Kidney epithelial cell (primary cell): ENCODE data around the gene YBX2. TPM values are rescaled to one million over a fixed set of nuclear protein-coding genes. Genes with fewer than 3 reads are reported as not detected.
"Not testable (repeated sequence)": the region's sequence is repeated elsewhere in the genome, so short reads cannot be mapped to it uniquely, and the experiment has no call there.

ENCODE experiments used
- DNase-seq: peaks from one replicate; pipeline ENCODE4 v3.0.0-alpha.2; 2010; ENCODE audit warnings: low read depth
- H3K27me3 ChIP-seq: 2 replicates; pipeline ENCODE4 v1.6.0; 2011; ENCODE audit warnings: low read length; ENCODE audit not compliant: control insufficient read depth, insufficient read depth
- H3K36me3 ChIP-seq: 2 replicates; pipeline ENCODE4 v1.5.1; 2011; ENCODE audit warnings: low read length; ENCODE audit not compliant: control insufficient read depth, insufficient read depth
- H3K4me3 ChIP-seq: 2 replicates; pipeline ENCODE4 v1.5.1; 2011; ENCODE audit warnings: low read depth, mild to moderate bottlenecking, control low read depth, low read length
- CTCF ChIP-seq: IDR thresholded peaks from 2 replicates; pipeline ENCODE4 v1.5.1; 2011; ENCODE audit warnings: mild to moderate bottlenecking, moderate library complexity, low read length, control low read depth, inconsistent platforms; ENCODE audit not compliant: insufficient read depth, poor library complexity, severe bottlenecking
- total RNA-seq: library from RNA; depleted of rRNA; stranded (reverse); fragments of >200 nt; gene quantifications from 2 replicates; pipeline ENCODE4 v1.2.3, GENCODE V29; 2015

YBX2 gene
- total RNA-seq, 1 donor from 2014 or later: 0.08 TPM

- no peak for DNase-seq
- no peak for TF ChIP-seq CTCF
- Histone ChIP-seq H3K27me3 (no peaks in the 10 kb centered on the region), H3K36me3 (no peaks in the 10 kb centered on the region), H3K4me3 (no peak overlapping the region)
Observed at GRCh38 chr17:7334938-7335538, 40.6 kb upstream of the YBX2 start.

GRCh38 chr17:7332600-7333069, 38.2 kb upstream of the YBX2 start:
- H3K36me3 ChIP-seq, DNase-seq, H3K27me3 ChIP-seq, H3K4me3 ChIP-seq: not testable (repeated sequence)

- DNase-seq: no peak
- Histone ChIP-seq H3K27me3 (no peaks in the 10 kb centered on the region), H3K36me3 (no peaks in the 10 kb centered on the region), H3K4me3 (no peak overlapping the region)
- no peak for TF ChIP-seq CTCF
Observed at GRCh38 chr17:7332111-7332510, 37.7 kb upstream of the YBX2 start.

GRCh38 chr17:7330638-7331015, 36.2 kb upstream of the YBX2 start:
- no peaks in the 10 kb centered on the region for H3K36me3 ChIP-seq
- no peak for TF ChIP-seq CTCF

GRCh38 chr17:7329997-7330637, 35.7 kb upstream of the YBX2 start:
- no peak for TF ChIP-seq CTCF
- DNase-seq: no peak
- Histone ChIP-seq H3K4me3 (peak overlapping the region; percentile 98), H3K36me3 (no peaks in the 10 kb centered on the region), H3K27me3 (no peaks in the 10 kb centered on the region)

More at GRCh38 chr17:7330638-7331015, 36.2 kb upstream of the YBX2 start:
- H3K4me3 ChIP-seq: peak overlapping the region; percentile 98
- no peaks in the 10 kb centered on the region for H3K27me3 ChIP-seq
- no peak for DNase-seq

- peak; percentile 96 for DNase-seq
- Histone ChIP-seq H3K4me3 (peak overlapping the region; percentile 98), H3K27me3 (no peaks in the 10 kb centered on the region), H3K36me3 (no peaks in the 10 kb centered on the region)
- no peak for TF ChIP-seq CTCF
Observed at GRCh38 chr17:7329374-7329996, 35.0 kb upstream of the YBX2 start.
